Measurements from ENCODE around the gene ENG. TPM values are rescaled to one million over a fixed set of nuclear protein-coding genes. Genes with fewer than 3 reads are reported as not detected.
A peak's percentile ranks its signal among the peaks of the same experiment; 100 is the strongest.
"Not testable (repeated sequence)": the region's sequence is repeated elsewhere in the genome, so short reads cannot be mapped to it uniquely, and the experiment has no call there.

ENG gene
- total RNA-seq, 1 donor from 2014 or later, result 3.3 TPM

- DNase-seq (ENCODE audit: low read depth, low spot score), result no peak
- peaks cover 28% of the 10 kb centered on the region for H3K4me1 Mint-ChIP-seq
- H3K4me3 Mint-ChIP-seq, result peak overlapping the region; percentile 83
- peak overlapping the region; percentile 43 for H3K27ac Mint-ChIP-seq (ENCODE audit: unreplicated experiment)
- peaks cover 2% of the 10 kb centered on the region for H3K36me3 Mint-ChIP-seq (ENCODE audit: low read depth)
- peaks cover 2% of the 10 kb centered on the region for H3K27me3 Mint-ChIP-seq (ENCODE audit: low read depth)
- no peaks in the 10 kb centered on the region for H3K9me3 Mint-ChIP-seq
- no peak for TF ChIP-seq CTCF (conservative IDR thresholded peaks at IDR 0.05)
Observed at GRCh38 chr9:127783111-127784008, 71.1 kb downstream of the ENG start.

GRCh38 chr9:127781806-127782205, 72.7 kb downstream of the ENG start:
- Mint-ChIP-seq H3K27me3 (ENCODE audit: low read depth) (peaks cover 2% of the 10 kb centered on the region), H3K27ac (ENCODE audit: unreplicated experiment) (peak overlapping the region; percentile 53), H3K4me1 (peaks cover 21% of the 10 kb centered on the region), H3K4me3 (peak overlapping the region; percentile 45), H3K9me3 (no peaks in the 10 kb centered on the region), H3K36me3 (ENCODE audit: low read depth) (peaks cover 2% of the 10 kb centered on the region)
- DNase-seq (ENCODE audit: low read depth, low spot score), result no peak
- no peak for TF ChIP-seq CTCF (conservative IDR thresholded peaks at IDR 0.05)

GRCh38 chr9:127780909-127781308, 73.5 kb downstream of the ENG start:
- H3K36me3 Mint-ChIP-seq (ENCODE audit: low read depth); DNase-seq (ENCODE audit: low read depth, low spot score); H3K9me3 Mint-ChIP-seq; H3K27me3 Mint-ChIP-seq (ENCODE audit: low read depth): not testable (repeated sequence)
- Mint-ChIP-seq H3K4me1 (peaks cover 16% of the 10 kb centered on the region), H3K4me3 (peak overlapping the region; percentile 70), H3K27ac (ENCODE audit: unreplicated experiment) (peak overlapping the region; percentile 87)

- H3K27ac Mint-ChIP-seq (ENCODE audit: unreplicated experiment), result peak overlapping the region; percentile 87
- H3K36me3 Mint-ChIP-seq (ENCODE audit: low read depth), result no peaks in the 10 kb centered on the region
- H3K9me3 Mint-ChIP-seq, result no peaks in the 10 kb centered on the region
- H3K4me1 Mint-ChIP-seq, result peaks cover 16% of the 10 kb centered on the region
- peak overlapping the region; percentile 70 for H3K4me3 Mint-ChIP-seq
- H3K27me3 Mint-ChIP-seq (ENCODE audit: low read depth), result peaks cover 2% of the 10 kb centered on the region
- no peak for TF ChIP-seq CTCF (conservative IDR thresholded peaks at IDR 0.05)
- peak; percentile 30 for DNase-seq (ENCODE audit: low read depth, low spot score)
Observed at GRCh38 chr9:127780126-127780885, 74.2 kb downstream of the ENG start.

GRCh38 chr9:127779136-127779981, 75.1 kb downstream of the ENG start:
- TF ChIP-seq CTCF (conservative IDR thresholded peaks at IDR 0.05), result no peak
- peaks cover 13% of the 10 kb centered on the region for H3K4me1 Mint-ChIP-seq
- no peak overlapping the region for H3K4me3 Mint-ChIP-seq
- no peak overlapping the region for H3K27ac Mint-ChIP-seq (ENCODE audit: unreplicated experiment)
- peaks cover 2% of the 10 kb centered on the region for H3K27me3 Mint-ChIP-seq (ENCODE audit: low read depth)
- no peaks in the 10 kb centered on the region for H3K36me3 Mint-ChIP-seq (ENCODE audit: low read depth)
- no peak for DNase-seq (ENCODE audit: low read depth, low spot score)
- no peaks in the 10 kb centered on the region for H3K9me3 Mint-ChIP-seq
